SK-N-SH (cell line): ENCODE measurements around the gene PCGF3. TPM values are rescaled to one million over a fixed set of nuclear protein-coding genes. Genes with fewer than 3 reads are reported as not detected.
"Not testable (repeated sequence)": the region's sequence is repeated elsewhere in the genome, so short reads cannot be mapped to it uniquely, and the experiment has no call there.

Experiments
- CTCF ChIA-PET: fragments of 300-600, 350-600 bp; formaldehyde crosslinking; extraction: SDS; loops from one replicate; lab custom pipeline; 2021; lab: Yijun Ruan, JAX
- POLR2A ChIA-PET: fragments of 350-600 bp; sonication (Branson Sonifier 250); formaldehyde crosslinking; extraction: SDS; loops from one replicate; lab custom pipeline; 2020; ENCODE audit warnings: antibody characterized with exemption, inconsistent platforms; lab: Yijun Ruan, JAX
- DNase-seq: peaks from one replicate; pipeline ENCODE4 v3.0.0; 2012
- H2AFZ ChIP-seq: fragments of 200-600 bp; sonication (generic); 2 replicates; pipeline ENCODE4 v1.8.1; 2016; ENCODE audit warnings: antibody characterized with exemption, mild to moderate bottlenecking, low read depth
- H3F3A ChIP-seq: fragments of 200-600 bp; sonication (generic); replicated peaks from 2 replicates; pipeline ENCODE3; 2016; ENCODE audit warnings: antibody characterized with exemption, mild to moderate bottlenecking; ENCODE audit not compliant: insufficient read depth
- H3K27ac ChIP-seq, 2 experiments: fragments of 200-500 bp in 1 of 2; fragments of 200-600 bp in 1 of 2; sonication (Bioruptor generic) in 1 of 2; sonication (generic), shearing (Covaris generic) in 1 of 2; 2 replicates each; pipeline versions ENCODE4 v1.5.1 to v1.6.1; 2014 to 2016; ENCODE audit warnings: low read depth in 2 of 2, inconsistent platforms in 1 of 2, low read length in 1 of 2, mild to moderate bottlenecking in 1 of 2, mixed read lengths in 1 of 2
- H3K27me3 ChIP-seq: fragments of 200-600 bp; sonication (generic), shearing (Covaris generic); 2 replicates; pipeline ENCODE4 v1.6.1; 2016; ENCODE audit warnings: mixed run types; ENCODE audit not compliant: insufficient read depth
- H3K36me3 ChIP-seq, 2 experiments: fragments of 200-500 bp in 1 of 2; fragments of 200-600 bp in 1 of 2; sonication (Bioruptor generic) in 1 of 2; sonication (generic) in 1 of 2; replicated peaks in 1 of 2; 2 replicates each; pipeline versions ENCODE3 to v1.5.1; 2014 to 2016; ENCODE audit warnings: low read length in 1 of 2, mild to moderate bottlenecking in 1 of 2; ENCODE audit not compliant: insufficient read depth in 2 of 2, control insufficient read depth in 1 of 2
- H3K4me1 ChIP-seq, 2 experiments: fragments of 200-500 bp in 1 of 2; fragments of 200-600 bp in 1 of 2; sonication (Bioruptor generic) in 1 of 2; sonication (generic), shearing (Covaris generic) in 1 of 2; 2 replicates each; pipeline versions ENCODE4 v1.5.1 to v1.6.1; 2014 to 2016; ENCODE audit warnings: low read depth in 1 of 2, low read length in 1 of 2, mixed run types in 1 of 2; ENCODE audit not compliant: insufficient read depth in 2 of 2, control insufficient read depth in 1 of 2
- H3K4me2 ChIP-seq: fragments of 200-600 bp; sonication (generic), shearing (Covaris generic); 2 replicates; pipeline ENCODE4 v1.6.1; 2017; ENCODE audit warnings: mixed run types
- H3K4me3 ChIP-seq, 2 experiments: fragments of 200-500 bp in 1 of 2; fragments of 200-600 bp in 1 of 2; sonication (Bioruptor generic) in 1 of 2; sonication (generic), shearing (Covaris generic) in 1 of 2; 2 replicates each; pipeline versions ENCODE4 v1.5.1 to v1.8.1; 2014 to 2016; ENCODE audit warnings: low read depth in 2 of 2, inconsistent platforms in 1 of 2, low read length in 1 of 2, mild to moderate bottlenecking in 1 of 2, mixed read lengths in 1 of 2, moderate library complexity in 1 of 2
- H3K79me2 ChIP-seq: fragments of 200-600 bp; sonication (generic); 2 replicates; pipeline ENCODE4 v1.8.1; 2017; ENCODE audit warnings: mild to moderate bottlenecking; ENCODE audit not compliant: insufficient read depth
- H3K9ac ChIP-seq: fragments of 200-600 bp; sonication (generic); 2 replicates; pipeline ENCODE4 v1.6.1; 2017; ENCODE audit warnings: mixed run types
- H3K9me2 ChIP-seq: fragments of 200-600 bp; sonication (generic); 2 replicates; pipeline ENCODE4 v1.6.1; 2017; ENCODE audit warnings: mixed run types
- H3K9me3 ChIP-seq: fragments of 200-600 bp; sonication (generic); 2 replicates; pipeline ENCODE4 v1.6.1; 2017; ENCODE audit warnings: mixed run types, mild to moderate bottlenecking, moderate library complexity
- H4K20me1 ChIP-seq: fragments of 200-600 bp; sonication (generic); 2 replicates; pipeline ENCODE4 v1.6.1; 2017; ENCODE audit warnings: mild to moderate bottlenecking, mixed run types; ENCODE audit not compliant: insufficient read depth
- CHD2 ChIP-seq: fragments of 150-350 bp; IDR thresholded peaks from 2 replicates; pipeline ENCODE4 v1.6.1; 2018; ENCODE audit warnings: low read length; ENCODE audit not compliant: partially characterized antibody
- EZH2phosphoT487 ChIP-seq: fragments of 200-600 bp; sonication (generic); IDR thresholded peaks from 2 replicates; pipeline ENCODE4 v1.6.1; 2017; ENCODE audit warnings: low read depth, mixed run types, mild to moderate bottlenecking, antibody characterized with exemption, moderate library complexity, borderline replicate concordance
- GABPA ChIP-seq: IDR thresholded peaks from 2 replicates; pipeline ENCODE4 v1.4.0; 2012; ENCODE audit warnings: low read depth, mild to moderate bottlenecking
- JUND ChIP-seq: IDR thresholded peaks from 2 replicates; pipeline ENCODE4 v1.4.0; 2012
- MXI1 ChIP-seq: IDR thresholded peaks from 2 replicates; pipeline ENCODE4 v1.6.1; 2012; ENCODE audit warnings: mild to moderate bottlenecking, low read depth, low read length, improper control_type of control experiment
- NRF1 ChIP-seq: IDR thresholded peaks from 2 replicates; pipeline ENCODE4 v1.6.1; 2012; ENCODE audit warnings: low read depth, mild to moderate bottlenecking, low read length
- RAD21 ChIP-seq: IDR thresholded peaks from 2 replicates; pipeline ENCODE4 v1.6.1; 2012; ENCODE audit warnings: mild to moderate bottlenecking, low read length
- SIN3A ChIP-seq: IDR thresholded peaks from 2 replicates; pipeline ENCODE4 v1.6.1; 2012; ENCODE audit warnings: low read depth, mild to moderate bottlenecking, low read length, moderate library complexity, borderline replicate concordance
- SMC3 ChIP-seq: IDR thresholded peaks from 2 replicates; pipeline ENCODE4 v1.6.1; 2012; ENCODE audit warnings: low read depth, low read length, improper control_type of control experiment
- TAF1 ChIP-seq: IDR thresholded peaks from 2 replicates; pipeline ENCODE4 v1.6.1; 2012; ENCODE audit warnings: low read depth, mild to moderate bottlenecking, low read length, moderate library complexity, borderline replicate concordance
- TCF12 ChIP-seq: IDR thresholded peaks from 2 replicates; pipeline ENCODE4 v1.4.0; 2012
- YY1 ChIP-seq: IDR thresholded peaks from 2 replicates; pipeline ENCODE4 v1.4.0; 2012; ENCODE audit warnings: low read depth, mild to moderate bottlenecking
- WGBS: methylation state at CpG from one replicate; pipeline ENCODE4 v1.1.6; 2017; ENCODE audit warnings: low lambda C conversion rate; 5-methylcytosine and 5-hydroxymethylcytosine counted together
- polyA plus RNA-seq, 3 experiments: library from polyadenylated mRNA; depleted of rRNA; stranded (reverse); fragments of >200 nt; gene quantifications; 2 replicates each; pipeline ENCODE4 v1.2.3, GENCODE V29; 2012
- TF ChIP-seq, protein P1 (sequence below): IDR thresholded peaks from 2 replicates; pipeline ENCODE4 v1.4.0; 2012; ENCODE audit warnings: low read depth, borderline replicate concordance
- TF ChIP-seq, protein P2 (sequence below): fragments of 200-600 bp; sonication (generic); IDR thresholded peaks from 2 replicates; pipeline ENCODE4 v1.6.1; 2017; ENCODE audit warnings: antibody characterized with exemption, mild to moderate bottlenecking, moderate library complexity

Gene PCGF3
- polyA plus RNA-seq, 1 of the 3 experiments (the other 2 are of a cell fraction): 44.8 TPM

DNA sequence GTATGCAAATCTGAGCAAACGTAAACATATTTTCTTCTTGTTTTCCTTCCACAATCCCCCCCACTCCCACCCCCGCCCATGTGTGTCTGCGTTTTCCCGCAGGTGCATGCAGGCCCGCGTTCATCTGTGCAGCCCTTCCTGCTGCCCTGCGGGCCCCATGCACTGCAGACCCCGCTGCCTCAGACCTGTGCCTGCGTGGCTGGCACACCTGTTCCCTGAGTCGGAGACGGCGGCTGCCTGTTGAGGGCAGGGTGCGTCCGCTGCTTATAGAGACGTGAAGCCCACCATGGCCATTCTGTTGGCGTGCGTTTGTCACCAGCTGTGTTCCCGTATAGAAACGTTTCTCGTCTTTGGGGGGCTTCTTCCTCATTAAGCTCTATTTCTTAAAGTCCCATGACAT lies 51.5 kb downstream of the PCGF3 start:
- no peak overlapping the region for H3K9ac ChIP-seq
- no peak overlapping the region for H3K27ac ChIP-seq
- H3K9me3 ChIP-seq: no peaks in the 10 kb centered on the region
- TF ChIP-seq TAF1 (no peak), GABPA (no peak), MXI1 (no peak), EZH2phosphoT487 (no peak), JUND (no peak), YY1 (no peak), SMC3 (no peak), CHD2 (no peak), RAD21 (no peak), TCF12 (no peak), SIN3A (no peak), NRF1 (no peak)
- TF ChIP-seq, protein P1, sequence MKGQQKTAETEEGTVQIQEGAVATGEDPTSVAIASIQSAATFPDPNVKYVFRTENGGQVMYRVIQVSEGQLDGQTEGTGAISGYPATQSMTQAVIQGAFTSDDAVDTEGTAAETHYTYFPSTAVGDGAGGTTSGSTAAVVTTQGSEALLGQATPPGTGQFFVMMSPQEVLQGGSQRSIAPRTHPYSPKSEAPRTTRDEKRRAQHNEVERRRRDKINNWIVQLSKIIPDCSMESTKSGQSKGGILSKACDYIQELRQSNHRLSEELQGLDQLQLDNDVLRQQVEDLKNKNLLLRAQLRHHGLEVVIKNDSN: no peak
- TF ChIP-seq, protein P2, sequence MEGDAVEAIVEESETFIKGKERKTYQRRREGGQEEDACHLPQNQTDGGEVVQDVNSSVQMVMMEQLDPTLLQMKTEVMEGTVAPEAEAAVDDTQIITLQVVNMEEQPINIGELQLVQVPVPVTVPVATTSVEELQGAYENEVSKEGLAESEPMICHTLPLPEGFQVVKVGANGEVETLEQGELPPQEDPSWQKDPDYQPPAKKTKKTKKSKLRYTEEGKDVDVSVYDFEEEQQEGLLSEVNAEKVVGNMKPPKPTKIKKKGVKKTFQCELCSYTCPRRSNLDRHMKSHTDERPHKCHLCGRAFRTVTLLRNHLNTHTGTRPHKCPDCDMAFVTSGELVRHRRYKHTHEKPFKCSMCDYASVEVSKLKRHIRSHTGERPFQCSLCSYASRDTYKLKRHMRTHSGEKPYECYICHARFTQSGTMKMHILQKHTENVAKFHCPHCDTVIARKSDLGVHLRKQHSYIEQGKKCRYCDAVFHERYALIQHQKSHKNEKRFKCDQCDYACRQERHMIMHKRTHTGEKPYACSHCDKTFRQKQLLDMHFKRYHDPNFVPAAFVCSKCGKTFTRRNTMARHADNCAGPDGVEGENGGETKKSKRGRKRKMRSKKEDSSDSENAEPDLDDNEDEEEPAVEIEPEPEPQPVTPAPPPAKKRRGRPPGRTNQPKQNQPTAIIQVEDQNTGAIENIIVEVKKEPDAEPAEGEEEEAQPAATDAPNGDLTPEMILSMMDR: no peak
- H3K4me3 ChIP-seq: no peak overlapping the region
- no peaks in the 10 kb centered on the region for H3K9me2 ChIP-seq
- DNase-seq: no peak
- no peaks in the 10 kb centered on the region for H4K20me1 ChIP-seq
- H3K79me2 ChIP-seq: peaks cover 15% of the 10 kb centered on the region
- no peak overlapping the region for H3K4me2 ChIP-seq
- no peak overlapping the region for H2AFZ ChIP-seq
- WGBS: 95% methylated on average over 20 of the region's 20 CpGs
- peaks cover 37 to 40% of the 10 kb centered on the region in 2 experiments for H3K36me3 ChIP-seq
- no peaks in the 10 kb centered on the region for H3F3A ChIP-seq
- POLR2A ChIA-PET: no interaction called here
- CTCF ChIA-PET: interaction anchor here (0.9 to 2.6 kb wide), 2 partner anchors 10 to 15 kb away, joined by 3 to 13 read pairs; no protein-coding TSS in a partner anchor
- H3K27me3 ChIP-seq: no peaks in the 10 kb centered on the region
- H3K4me1 ChIP-seq: peaks cover 0 to under 1% of the 10 kb centered on the region in 2 experiments; a peak in 1 of 4 replicates

DNA sequence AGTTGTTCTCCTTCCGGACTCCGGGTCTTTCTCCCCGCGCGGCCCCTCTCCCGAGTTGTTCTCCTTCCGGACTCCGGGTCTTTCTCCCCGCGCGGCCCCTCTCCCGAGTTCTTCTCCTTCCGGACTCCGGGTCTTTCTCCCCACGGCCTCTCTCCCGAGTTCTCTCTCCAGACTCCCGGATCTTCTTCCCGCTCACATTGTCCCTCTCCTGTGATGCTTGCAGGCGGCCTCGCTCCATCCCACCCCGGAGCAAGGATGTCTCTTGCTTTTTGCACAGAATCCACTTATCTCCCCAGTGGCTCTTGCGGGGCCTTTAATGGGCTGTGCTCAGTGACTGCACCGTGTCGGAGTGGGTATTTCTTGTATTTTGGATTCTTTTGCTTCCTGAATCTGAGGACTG lies 54.2 kb downstream of the PCGF3 start:
- Histone ChIP-seq H3K79me2 (peaks cover 15% of the 10 kb centered on the region), H4K20me1 (peaks cover 16% of the 10 kb centered on the region), H3K36me3 (peaks cover 37 to 49% of the 10 kb centered on the region in 2 experiments)
- H3F3A ChIP-seq, H3K9me2 ChIP-seq, DNase-seq, H3K4me3 ChIP-seq, H2AFZ ChIP-seq, CTCF ChIA-PET, H3K9ac ChIP-seq, POLR2A ChIA-PET, H3K4me2 ChIP-seq, H3K9me3 ChIP-seq, H3K27me3 ChIP-seq, H3K4me1 ChIP-seq, H3K27ac ChIP-seq: not testable (repeated sequence)
- WGBS: 91% methylated on average over 24 of the region's 24 CpGs
